ENCODE measurements around the gene KLHDC9. TPM values are rescaled to one million over a fixed set of nuclear protein-coding genes. Genes with fewer than 3 reads are reported as not detected.

Gene KLHDC9
- polyA plus RNA-seq, 1 experiment: 1.1 TPM

- Histone ChIP-seq H3K9me3 (ENCODE audit: control insufficient read depth, insufficient read depth, low read length) (peaks cover 3% of the 10 kb centered on the region; the same call in 1 of the 2 replicates), H3K27ac (ENCODE audit: low read depth, low read length) (no peak overlapping the region), H3K27me3 (ENCODE audit: control insufficient read depth, insufficient read depth, low read length) (peaks cover 15% of the 10 kb centered on the region), H3K4me3 (ENCODE audit: low read depth, low read length) (no peak overlapping the region)
- ChIA-PET CTCF (interaction anchor here (1.0 kb wide), 1 partner anchor 30 kb away, joined by 3 read pairs; no protein-coding TSS in a partner anchor), POLR2A (no interaction called here)
- TF ChIP-seq, protein P1, sequence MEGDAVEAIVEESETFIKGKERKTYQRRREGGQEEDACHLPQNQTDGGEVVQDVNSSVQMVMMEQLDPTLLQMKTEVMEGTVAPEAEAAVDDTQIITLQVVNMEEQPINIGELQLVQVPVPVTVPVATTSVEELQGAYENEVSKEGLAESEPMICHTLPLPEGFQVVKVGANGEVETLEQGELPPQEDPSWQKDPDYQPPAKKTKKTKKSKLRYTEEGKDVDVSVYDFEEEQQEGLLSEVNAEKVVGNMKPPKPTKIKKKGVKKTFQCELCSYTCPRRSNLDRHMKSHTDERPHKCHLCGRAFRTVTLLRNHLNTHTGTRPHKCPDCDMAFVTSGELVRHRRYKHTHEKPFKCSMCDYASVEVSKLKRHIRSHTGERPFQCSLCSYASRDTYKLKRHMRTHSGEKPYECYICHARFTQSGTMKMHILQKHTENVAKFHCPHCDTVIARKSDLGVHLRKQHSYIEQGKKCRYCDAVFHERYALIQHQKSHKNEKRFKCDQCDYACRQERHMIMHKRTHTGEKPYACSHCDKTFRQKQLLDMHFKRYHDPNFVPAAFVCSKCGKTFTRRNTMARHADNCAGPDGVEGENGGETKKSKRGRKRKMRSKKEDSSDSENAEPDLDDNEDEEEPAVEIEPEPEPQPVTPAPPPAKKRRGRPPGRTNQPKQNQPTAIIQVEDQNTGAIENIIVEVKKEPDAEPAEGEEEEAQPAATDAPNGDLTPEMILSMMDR (IDR thresholded peaks at IDR 0.05; ENCODE audit: low read depth, low read length): no peak
- no peak for DNase-seq (ENCODE audit: low read depth, low spot score)
These were observed 31.5 kb upstream of the KLHDC9 start for GRCh38 chr1:161066694-161067093.

- DNase-seq (ENCODE audit: low read depth, low spot score): no peak
- ChIA-PET POLR2A (no interaction called here), CTCF (interaction anchor here (1.4 to 4.4 kb wide), 2 partner anchors 29 to 77 kb away, joined by 3 to 35 read pairs; partner anchors contain the start of gene KLHDC9)
- H3K9me3 ChIP-seq (ENCODE audit: control insufficient read depth, insufficient read depth, low read length): peaks cover 3% of the 10 kb centered on the region; the same call in 1 of the 2 replicates
- H3K27me3 ChIP-seq (ENCODE audit: control insufficient read depth, insufficient read depth, low read length): peaks cover 11% of the 10 kb centered on the region
- no peak overlapping the region for H3K4me3 ChIP-seq (ENCODE audit: low read depth, low read length)
- no peak overlapping the region for H3K27ac ChIP-seq (ENCODE audit: low read depth, low read length)
- TF ChIP-seq, protein P1 (IDR thresholded peaks at IDR 0.05; ENCODE audit: low read depth, low read length): no peak
These were observed 29.6 kb upstream of the KLHDC9 start for GRCh38 chr1:161068306-161069234.

DNA sequence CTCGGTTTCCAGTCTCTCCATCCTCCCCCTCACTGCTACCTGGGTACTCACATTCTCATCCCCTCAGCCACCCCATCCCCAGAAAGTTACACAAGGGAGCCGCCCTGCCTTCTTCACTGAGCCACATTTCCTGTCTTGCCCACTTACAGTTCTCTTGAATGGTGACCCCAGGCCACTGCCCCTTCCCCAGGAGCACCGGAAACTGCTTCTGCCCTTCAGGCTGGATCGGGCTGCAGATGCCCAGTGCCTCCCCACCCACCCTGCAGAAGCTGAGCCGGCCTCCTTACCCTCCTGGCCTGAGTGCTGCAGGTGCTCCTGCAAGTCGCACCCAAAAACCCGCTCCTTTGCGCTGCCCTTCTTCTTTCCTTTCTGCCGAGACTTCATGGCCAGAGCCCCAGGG lies 28.9 kb upstream of the KLHDC9 start:
- TF ChIP-seq, protein P1 (IDR thresholded peaks at IDR 0.05; ENCODE audit: low read depth, low read length): no peak
- Histone ChIP-seq H3K9me3 (ENCODE audit: control insufficient read depth, insufficient read depth, low read length) (peaks cover 3% of the 10 kb centered on the region; the same call in 1 of the 2 replicates), H3K4me3 (ENCODE audit: low read depth, low read length) (no peak overlapping the region), H3K27ac (ENCODE audit: low read depth, low read length) (no peak overlapping the region), H3K27me3 (ENCODE audit: control insufficient read depth, insufficient read depth, low read length) (peaks cover 10% of the 10 kb centered on the region)
- CTCF ChIA-PET: interaction anchor here (1.4 to 4.4 kb wide), 2 partner anchors 29 to 78 kb away, joined by 3 to 35 read pairs; partner anchors contain the start of gene KLHDC9
- POLR2A ChIA-PET: no interaction called here
- no peak for DNase-seq (ENCODE audit: low read depth, low spot score)

GRCh38 chr1:161069731-161070270 lies 28.4 kb upstream of the KLHDC9 start, which contains the start of gene ARHGAP30:
TSS of gene ARHGAP30 (minus strand) at chr1:161069891. CDS start at chr1:161069624, 267 bp downstream.
- TF ChIP-seq, protein P1 (IDR thresholded peaks at IDR 0.05; ENCODE audit: low read depth, low read length): no peak
- DNase-seq (ENCODE audit: low read depth, low spot score): no peak
- H3K9me3 ChIP-seq (ENCODE audit: control insufficient read depth, insufficient read depth, low read length): peaks cover 3% of the 10 kb centered on the region; the same call in 1 of the 2 replicates
- peaks cover 6% of the 10 kb centered on the region for H3K27me3 ChIP-seq (ENCODE audit: control insufficient read depth, insufficient read depth, low read length)
- no peak within 1 kb of the TSS for H3K4me3 ChIP-seq (ENCODE audit: low read depth, low read length)
- CTCF ChIA-PET: interaction anchor here (4.4 kb wide), 1 partner anchor 28 kb away, joined by 35 read pairs; the partner anchor contains the start of gene KLHDC9
- H3K27ac ChIP-seq (ENCODE audit: low read depth, low read length): no peak within 1 kb of the TSS
- POLR2A ChIA-PET: no interaction called here
